GM06990 (cell line): ENCODE data around the gene NDRG4.

ENCODE experiments used
- DNase-seq: peaks from one replicate; pipeline ENCODE4 v3.0.0-alpha.2; 2011; ENCODE audit not compliant: insufficient read length; ENCODE audit errors: extremely low read depth
- H3K27me3 ChIP-seq: replicated peaks from 2 replicates; pipeline ENCODE4 v1.6.0; 2011; ENCODE audit warnings: low read length; ENCODE audit not compliant: control insufficient read depth, insufficient read depth
- H3K36me3 ChIP-seq: 2 replicates; pipeline ENCODE4 v1.5.1; 2011; ENCODE audit warnings: low read length; ENCODE audit not compliant: control insufficient read depth, insufficient read depth
- H3K4me3 ChIP-seq: replicated peaks from 2 replicates; pipeline ENCODE4 v1.5.1; 2011; ENCODE audit warnings: low read depth, mild to moderate bottlenecking, control low read depth, low read length
- CTCF ChIP-seq: IDR thresholded peaks from 2 replicates; pipeline ENCODE4 v1.5.1; 2011; ENCODE audit warnings: low read length, control low read depth, mild to moderate bottlenecking, inconsistent platforms; ENCODE audit not compliant: insufficient read depth, poor library complexity, severe bottlenecking

The NDRG4 gene

GRCh38 chr16:58492735-58493134, 7.2 kb upstream of the NDRG4 start:
- TF ChIP-seq CTCF, result no peak
- no peak for DNase-seq
- Histone ChIP-seq H3K27me3 (no peaks in the 10 kb centered on the region; the same call in 1 of the 2 replicates), H3K36me3 (no peaks in the 10 kb centered on the region), H3K4me3 (no peak overlapping the region)

GRCh38 chr16:58493756-58494431, 6.0 kb upstream of the NDRG4 start:
- DNase-seq, result no peak
- TF ChIP-seq CTCF, result no peak
- Histone ChIP-seq H3K4me3 (no peak overlapping the region), H3K36me3 (no peaks in the 10 kb centered on the region), H3K27me3 (no peaks in the 10 kb centered on the region; the same call in 1 of the 2 replicates)

GRCh38 chr16:58494981-58495520, 4.9 kb upstream of the NDRG4 start:
- no peaks in the 10 kb centered on the region for H3K36me3 ChIP-seq
- H3K4me3 ChIP-seq, result no peak overlapping the region
- H3K27me3 ChIP-seq, result no peaks in the 10 kb centered on the region; the same call in 1 of the 2 replicates
- TF ChIP-seq CTCF, result peak; percentile 59
- peak; percentile 68 for DNase-seq

GRCh38 chr16:58495521-58496331, 4.2 kb upstream of the NDRG4 start:
- H3K4me3 ChIP-seq, result no peak overlapping the region
- TF ChIP-seq CTCF, result no peak
- no peak for DNase-seq

GRCh38 chr16:58497468-58497867, 2.5 kb upstream of the NDRG4 start:
- no peak overlapping the region for H3K4me3 ChIP-seq
- no peaks in the 10 kb centered on the region for H3K27me3 ChIP-seq
- H3K36me3 ChIP-seq, result no peaks in the 10 kb centered on the region
- no peak for TF ChIP-seq CTCF
- DNase-seq, result no peak

More at GRCh38 chr16:58495521-58496331, 4.2 kb upstream of the NDRG4 start:
- no peaks in the 10 kb centered on the region; the same call in 1 of the 2 replicates for H3K27me3 ChIP-seq
- no peaks in the 10 kb centered on the region for H3K36me3 ChIP-seq
